Measurements from ENCODE around the gene SLC24A3. TPM values are rescaled to one million over a fixed set of nuclear protein-coding genes. Genes with fewer than 3 reads are reported as not detected.

SLC24A3 gene
- total RNA-seq, 1 experiment from 2014 or later = not detected

GRCh38 chr20:19460386-19460785 lies 247.9 kb downstream of the SLC24A3 start:
- ChIA-PET CTCF (no interaction called here), POLR2A (ENCODE audit: unreplicated experiment) (no interaction called here)
- Histone ChIP-seq H3K27ac (no peak overlapping the region), H3K27me3 (ENCODE audit: insufficient read depth, low read depth) (peaks cover 57% of the 10 kb centered on the region), H3K4me2 (no peak overlapping the region), H4K20me1 (ENCODE audit: insufficient read depth) (no peaks in the 10 kb centered on the region), H3K36me3 (ENCODE audit: low read depth) (no peaks in the 10 kb centered on the region), H3K4me1 (replicated peaks; ENCODE audit: insufficient read depth) (no peaks in the 10 kb centered on the region), H2AFZ (no peak overlapping the region), H3K4me3 (no peak overlapping the region), H3F3A (ENCODE audit: insufficient read depth, low read depth) (no peaks in the 10 kb centered on the region), H3K79me2 (ENCODE audit: low read depth) (no peaks in the 10 kb centered on the region), H3K9me3 (ENCODE audit: insufficient read depth, low read depth) (no peaks in the 10 kb centered on the region), H3K9me2 (ENCODE audit: insufficient read depth) (no peaks in the 10 kb centered on the region; the same call in 1 of the 2 replicates)
- no peak for TF ChIP-seq EZH2 (IDR thresholded peaks at IDR 0.05; ENCODE audit: low read depth)
- no peak for TF ChIP-seq CTCF (conservative IDR thresholded peaks at IDR 0.05)
- no TSS peak for BruUV-seq (replicated peaks)
- DNase-seq = no peak
- intact Hi-C loops (cut with micrococcal nuclease; ENCODE audit: unreplicated experiment) = no loop called here

GRCh38 chr20:19462491-19462890 lies 250.0 kb downstream of the SLC24A3 start:
- TF ChIP-seq EZH2 (IDR thresholded peaks at IDR 0.05; ENCODE audit: low read depth) = no peak
- Histone ChIP-seq H3K9me2 (ENCODE audit: insufficient read depth) (no peaks in the 10 kb centered on the region; the same call in 1 of the 2 replicates), H2AFZ (no peak overlapping the region), H3K27me3 (ENCODE audit: insufficient read depth, low read depth) (peaks cover 70% of the 10 kb centered on the region), H3K36me3 (ENCODE audit: low read depth) (no peaks in the 10 kb centered on the region), H3K9me3 (ENCODE audit: insufficient read depth, low read depth) (no peaks in the 10 kb centered on the region), H3K79me2 (ENCODE audit: low read depth) (no peaks in the 10 kb centered on the region), H3K4me3 (no peak overlapping the region), H3F3A (ENCODE audit: insufficient read depth, low read depth) (no peaks in the 10 kb centered on the region), H3K4me1 (replicated peaks; ENCODE audit: insufficient read depth) (no peaks in the 10 kb centered on the region), H4K20me1 (ENCODE audit: insufficient read depth) (no peaks in the 10 kb centered on the region), H3K4me2 (no peak overlapping the region), H3K27ac (no peak overlapping the region)
- DNase-seq = no peak
- no TSS peak for BruUV-seq (replicated peaks)
- intact Hi-C loops (cut with micrococcal nuclease; ENCODE audit: unreplicated experiment) = no loop called here
- POLR2A ChIA-PET (ENCODE audit: unreplicated experiment) = no interaction called here
- CTCF ChIA-PET = no interaction called here

DNA sequence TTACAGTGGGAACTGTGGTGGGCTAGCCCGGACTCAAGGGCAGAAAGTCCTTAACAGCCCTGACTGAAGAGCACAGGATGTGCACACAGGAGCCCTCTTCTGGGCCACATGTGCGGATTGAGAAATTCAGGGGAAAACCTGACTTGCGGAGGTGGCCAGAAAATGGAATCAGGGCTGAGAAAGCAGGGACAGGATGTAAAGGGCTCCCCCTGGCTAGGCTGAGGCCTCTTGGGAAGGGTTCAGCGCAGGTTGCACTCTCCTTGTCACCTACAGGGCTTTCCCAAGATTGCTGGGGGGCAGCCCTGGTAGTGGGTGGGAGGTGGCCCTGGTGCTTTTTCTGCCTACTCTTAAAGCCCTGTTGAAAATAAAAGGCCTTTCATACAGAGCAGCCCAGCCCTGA lies 251.2 kb downstream of the SLC24A3 start:
- Histone ChIP-seq H3K79me2 (ENCODE audit: low read depth) (no peaks in the 10 kb centered on the region), H3K9me2 (ENCODE audit: insufficient read depth) (no peaks in the 10 kb centered on the region), H3K4me2 (no peak overlapping the region), H3K27me3 (ENCODE audit: insufficient read depth, low read depth) (peaks cover 69% of the 10 kb centered on the region), H3F3A (ENCODE audit: insufficient read depth, low read depth) (no peaks in the 10 kb centered on the region), H3K36me3 (ENCODE audit: low read depth) (no peaks in the 10 kb centered on the region), H3K27ac (no peak overlapping the region), H4K20me1 (ENCODE audit: insufficient read depth) (no peaks in the 10 kb centered on the region), H3K4me1 (replicated peaks; ENCODE audit: insufficient read depth) (no peaks in the 10 kb centered on the region), H2AFZ (no peak overlapping the region), H3K9me3 (ENCODE audit: insufficient read depth, low read depth) (no peaks in the 10 kb centered on the region), H3K4me3 (no peak overlapping the region)
- TF ChIP-seq CTCF (conservative IDR thresholded peaks at IDR 0.05) (no peak), EZH2 (IDR thresholded peaks at IDR 0.05; ENCODE audit: low read depth) (no peak)
- no TSS peak for BruUV-seq (replicated peaks)
- intact Hi-C loops (cut with micrococcal nuclease; ENCODE audit: unreplicated experiment) = no loop called here
- no peak for DNase-seq
- CTCF ChIA-PET = no interaction called here
- POLR2A ChIA-PET (ENCODE audit: unreplicated experiment) = no interaction called here

DNA sequence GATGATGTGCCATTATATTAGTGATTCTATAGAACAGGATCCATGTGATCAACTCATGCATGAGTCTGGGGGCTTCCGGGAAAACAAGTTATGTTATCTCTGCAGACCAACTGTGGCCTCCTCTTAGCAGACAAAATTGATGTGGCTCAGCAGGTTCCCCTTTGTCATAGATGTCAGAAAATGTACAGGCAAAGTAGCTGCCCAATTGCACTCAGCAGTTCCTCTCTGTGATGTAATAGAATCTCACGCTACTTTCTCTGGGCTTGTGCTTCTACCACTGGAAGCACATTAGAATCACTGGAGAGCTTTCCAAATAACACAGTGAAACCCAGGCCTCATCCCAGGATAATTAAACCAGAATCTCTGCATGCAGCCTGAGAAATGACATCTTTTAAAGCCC lies 253.1 kb downstream of the SLC24A3 start:
- Histone ChIP-seq H3K36me3 (ENCODE audit: low read depth) (no peaks in the 10 kb centered on the region), H3F3A (ENCODE audit: insufficient read depth, low read depth) (no peaks in the 10 kb centered on the region), H3K27me3 (ENCODE audit: insufficient read depth, low read depth) (peaks cover 77% of the 10 kb centered on the region), H4K20me1 (ENCODE audit: insufficient read depth) (no peaks in the 10 kb centered on the region), H3K27ac (no peak overlapping the region), H3K9me3 (ENCODE audit: insufficient read depth, low read depth) (no peaks in the 10 kb centered on the region), H3K4me3 (no peak overlapping the region), H3K79me2 (ENCODE audit: low read depth) (no peaks in the 10 kb centered on the region), H3K4me2 (no peak overlapping the region), H3K4me1 (replicated peaks; ENCODE audit: insufficient read depth) (no peaks in the 10 kb centered on the region), H2AFZ (no peak overlapping the region), H3K9me2 (ENCODE audit: insufficient read depth) (no peaks in the 10 kb centered on the region)
- intact Hi-C loops (cut with micrococcal nuclease; ENCODE audit: unreplicated experiment) = no loop called here
- ChIA-PET CTCF (no interaction called here), POLR2A (ENCODE audit: unreplicated experiment) (no interaction called here)
- BruUV-seq (replicated peaks) = no TSS peak
- no peak for DNase-seq
- TF ChIP-seq CTCF (conservative IDR thresholded peaks at IDR 0.05) = no peak
- no peak for TF ChIP-seq EZH2 (IDR thresholded peaks at IDR 0.05; ENCODE audit: low read depth)

Data from PC-9 (cell line).